T follicular helper cell (primary cell): Measurements from ENCODE around the gene ARMC10.
"Not testable (repeated sequence)": the region's sequence is repeated elsewhere in the genome, so short reads cannot be mapped to it uniquely, and the experiment has no call there.

Experiments
- DNase-seq: peaks from one replicate; pipeline ENCODE4 v3.0.0-alpha.2; 2020; ENCODE audit warnings: low read depth

The ARMC10 gene

DNA sequence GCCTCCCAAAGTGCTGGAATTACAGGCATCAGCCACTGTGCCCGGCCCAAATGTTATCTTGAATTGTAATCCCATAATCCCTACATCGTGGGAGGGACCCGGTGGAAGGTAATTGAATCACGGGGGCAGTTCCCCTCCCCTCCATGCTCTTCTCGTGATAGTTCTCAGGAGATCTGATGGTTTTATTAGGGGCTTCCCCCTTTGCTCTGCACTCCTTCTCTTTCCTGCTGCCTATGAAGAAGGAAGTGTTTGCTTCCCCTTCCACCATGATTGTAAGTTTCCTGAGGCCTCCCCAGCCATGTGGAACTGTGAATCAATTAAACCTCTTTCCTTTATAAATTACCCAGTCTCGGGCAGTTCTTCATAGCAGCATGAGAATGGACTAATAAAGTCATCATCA is 3.3 kb downstream of the ARMC10 start:
- not testable (repeated sequence) for DNase-seq

DNA sequence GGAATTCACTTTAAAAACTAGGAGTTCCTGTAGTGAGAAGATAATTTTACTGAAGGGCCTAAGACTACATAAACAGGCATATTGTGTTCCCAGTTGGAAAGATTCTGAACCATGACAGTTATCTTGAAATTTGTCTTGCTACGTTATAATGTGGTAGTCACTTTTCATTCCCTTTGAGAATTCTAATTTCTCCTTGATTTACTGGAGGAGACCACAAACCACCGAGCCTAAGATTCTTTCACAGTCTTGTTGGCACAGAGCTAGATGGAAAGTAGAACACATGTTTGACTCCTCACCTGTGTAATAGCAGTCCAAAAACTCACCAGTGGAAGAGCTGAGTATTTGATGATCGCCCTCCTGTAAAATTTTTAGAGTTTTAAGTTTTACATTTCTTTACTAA is 4.9 kb downstream of the ARMC10 start:
- no peak for DNase-seq

DNA sequence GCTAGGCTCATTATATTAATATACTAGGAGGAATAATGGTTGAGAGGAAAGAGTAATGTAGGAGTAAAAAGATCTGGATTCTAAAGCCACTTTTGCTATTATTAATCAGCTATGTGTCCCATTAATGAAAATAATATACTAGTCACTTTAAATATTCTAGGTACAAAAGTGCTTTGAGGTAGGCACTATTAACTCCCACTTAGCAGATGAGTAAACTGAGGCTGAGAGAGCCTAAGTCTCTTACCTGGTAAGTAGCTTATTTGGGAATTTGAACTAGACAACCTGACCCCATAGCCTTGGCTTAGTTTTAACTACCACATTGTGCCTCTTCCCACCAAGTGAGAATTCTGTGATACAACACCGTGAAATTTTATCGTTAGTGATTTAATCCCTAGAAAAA is 6.0 kb downstream of the ARMC10 start:
- no peak for DNase-seq

DNA sequence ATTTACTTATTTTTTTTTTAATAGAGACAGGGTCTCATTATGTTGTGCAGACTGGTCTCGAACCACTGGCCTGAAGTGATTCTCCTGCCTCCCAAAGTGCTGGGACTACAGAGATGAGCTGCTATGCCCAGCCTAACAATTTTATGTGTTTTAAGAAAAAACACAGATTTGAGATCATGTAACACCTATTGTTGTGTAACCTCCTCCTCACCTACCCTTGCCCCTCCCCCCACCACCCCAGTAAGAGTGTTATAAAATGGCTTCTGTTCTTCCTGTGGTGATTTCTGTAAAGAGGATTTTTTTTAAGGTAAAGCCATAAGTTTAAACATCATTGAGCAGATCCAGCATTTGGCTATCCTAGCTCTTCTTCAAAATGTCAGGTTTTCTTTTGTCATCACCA is 7.6 kb downstream of the ARMC10 start:
- no peak for DNase-seq

GRCh38 chr7:103083210-103083609 is 8.3 kb downstream of the ARMC10 start:
- DNase-seq = no peak

DNA sequence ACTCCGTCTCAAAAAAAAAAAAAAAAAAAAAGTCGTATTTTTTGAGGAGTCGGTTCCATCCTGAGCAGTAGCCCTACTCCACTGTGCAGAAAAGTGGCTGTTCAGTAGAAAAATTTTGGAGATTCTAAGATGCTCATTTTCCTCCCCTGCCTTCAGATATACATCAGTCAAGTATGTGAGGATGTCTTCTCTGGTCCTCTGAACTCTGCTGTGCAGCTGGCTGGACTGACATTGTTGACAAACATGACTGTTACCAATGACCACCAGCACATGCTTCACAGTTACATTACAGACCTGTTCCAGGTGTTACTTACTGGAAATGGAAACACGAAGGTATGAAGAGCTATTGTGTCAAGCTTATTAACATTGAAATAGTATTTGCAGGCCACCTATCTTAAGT is 17.4 kb downstream of the ARMC10 start:
- DNase-seq = not testable (repeated sequence)

GRCh38 chr7:103093429-103093828 is 18.5 kb downstream of the ARMC10 start:
- DNase-seq = no peak

DNA sequence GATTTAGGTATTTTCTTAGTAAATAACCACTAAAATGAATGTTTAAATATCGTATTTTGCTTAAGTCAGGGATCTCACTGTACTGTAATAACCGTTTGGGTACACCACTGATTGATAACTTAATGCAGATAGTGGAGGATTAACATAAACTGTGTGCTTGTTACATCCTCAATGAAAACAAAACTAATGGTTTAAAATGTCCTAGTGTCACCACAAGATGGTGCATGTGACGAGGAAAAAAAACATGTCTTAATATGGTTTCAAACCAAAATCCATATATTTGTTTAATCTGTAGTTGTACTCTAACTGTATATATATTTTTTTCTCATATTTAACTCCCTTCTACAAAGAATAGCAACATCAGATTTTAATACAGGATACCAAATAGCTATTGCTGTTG is 19.2 kb downstream of the ARMC10 start:
- no peak for DNase-seq

DNA sequence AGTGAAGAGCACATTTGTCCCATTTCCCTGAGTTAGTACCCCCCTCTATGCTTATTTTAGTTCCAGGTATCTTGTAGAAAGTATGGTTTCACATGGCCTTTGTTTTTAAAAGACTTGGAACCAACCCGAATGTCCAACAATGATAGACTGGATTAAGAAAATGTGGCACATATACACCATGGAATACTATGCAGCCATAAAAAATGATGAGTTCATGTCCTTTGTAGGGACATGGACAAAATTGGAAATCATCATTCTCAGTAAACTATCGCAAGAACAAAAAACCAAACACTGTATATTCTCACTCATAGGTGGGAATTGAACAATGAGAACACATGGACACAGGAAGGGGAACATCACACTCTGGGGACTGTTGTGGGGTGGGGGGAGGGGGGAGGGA is 20.6 kb downstream of the ARMC10 start:
- not testable (repeated sequence) for DNase-seq

- no peak for DNase-seq
Measured at GRCh38 chr7:103097041-103097440, 22.1 kb downstream of the ARMC10 start.

GRCh38 chr7:103100348-103100747 is 25.4 kb downstream of the ARMC10 start:
- DNase-seq = no peak

- no peak for DNase-seq
Measured at GRCh38 chr7:103101543-103101942, 26.6 kb downstream of the ARMC10 start.

DNA sequence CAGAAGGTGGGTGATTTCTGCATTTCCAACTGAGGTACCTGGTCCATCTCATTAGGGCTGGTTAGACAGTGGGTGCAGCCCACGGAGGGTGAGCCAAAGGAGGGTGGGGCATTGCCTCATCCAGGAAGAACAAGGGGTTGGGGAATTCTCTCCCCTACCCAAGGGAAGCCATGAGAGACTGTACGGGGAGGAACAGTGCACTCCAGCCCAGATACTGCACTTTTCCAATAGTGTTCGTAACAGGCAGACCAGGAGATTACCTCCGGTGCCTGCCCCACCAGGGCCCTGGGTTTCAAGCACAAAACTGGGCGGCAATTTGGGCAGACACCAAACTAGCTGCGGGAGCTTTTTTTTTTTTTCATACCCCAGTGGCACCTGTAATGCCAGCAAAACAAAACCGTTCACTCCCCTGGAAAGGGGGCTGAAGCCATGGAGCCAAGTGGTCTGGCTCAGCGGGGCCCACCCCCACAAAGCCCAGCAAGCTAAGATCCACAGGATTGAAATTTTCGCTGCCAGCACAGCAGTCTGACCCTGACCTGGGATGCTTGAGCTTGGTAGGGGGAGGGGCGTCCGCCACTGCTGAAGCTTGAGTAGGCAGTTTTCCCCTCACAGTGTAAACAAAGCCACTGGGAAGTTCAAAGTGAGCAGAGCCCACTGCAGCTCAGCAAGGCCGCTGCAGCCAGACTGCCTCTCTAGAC is 31.2 kb downstream of the ARMC10 start:
- no peak for DNase-seq

DNA sequence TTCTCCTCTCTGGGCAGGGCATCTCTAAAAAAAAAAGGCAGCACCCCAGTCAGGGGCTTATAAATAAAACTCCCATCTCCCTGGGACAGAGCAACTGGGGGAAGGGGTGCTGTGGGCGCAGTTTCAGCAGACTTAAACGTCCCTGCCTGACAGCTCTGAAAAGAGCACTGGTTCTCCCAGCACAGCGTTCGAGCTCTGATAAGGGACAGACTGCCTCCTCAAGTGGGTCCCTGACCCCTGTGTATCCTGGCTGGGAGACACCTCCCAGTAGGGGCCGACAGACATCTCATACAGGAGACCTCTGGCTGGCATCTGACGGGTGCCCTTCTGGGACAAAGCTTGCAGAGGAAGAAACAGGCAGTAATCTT is 31.7 kb downstream of the ARMC10 start:
- not testable (repeated sequence) for DNase-seq

DNA sequence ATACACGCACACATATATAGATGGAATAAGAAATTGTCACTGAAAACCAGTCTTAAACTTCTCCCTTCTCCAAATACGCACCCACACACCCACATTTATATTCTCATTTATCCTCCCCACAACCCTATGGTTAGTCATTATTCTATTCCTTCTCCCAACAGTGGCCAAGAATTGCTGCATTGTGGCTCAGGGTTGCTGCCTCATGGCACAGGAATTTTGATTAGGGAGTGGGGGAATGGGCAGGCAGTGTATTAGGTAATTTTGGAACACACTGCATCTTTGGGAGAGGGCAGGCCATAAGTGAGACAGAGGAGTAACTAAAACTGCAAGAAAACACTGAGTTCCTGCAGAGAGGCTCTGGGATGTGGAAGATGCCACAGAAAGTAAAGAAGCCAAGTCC is 38.2 kb downstream of the ARMC10 start:
- DNase-seq = no peak

GRCh38 chr7:103114576-103115008 is 39.7 kb downstream of the ARMC10 start:
- DNase-seq = no peak

DNA sequence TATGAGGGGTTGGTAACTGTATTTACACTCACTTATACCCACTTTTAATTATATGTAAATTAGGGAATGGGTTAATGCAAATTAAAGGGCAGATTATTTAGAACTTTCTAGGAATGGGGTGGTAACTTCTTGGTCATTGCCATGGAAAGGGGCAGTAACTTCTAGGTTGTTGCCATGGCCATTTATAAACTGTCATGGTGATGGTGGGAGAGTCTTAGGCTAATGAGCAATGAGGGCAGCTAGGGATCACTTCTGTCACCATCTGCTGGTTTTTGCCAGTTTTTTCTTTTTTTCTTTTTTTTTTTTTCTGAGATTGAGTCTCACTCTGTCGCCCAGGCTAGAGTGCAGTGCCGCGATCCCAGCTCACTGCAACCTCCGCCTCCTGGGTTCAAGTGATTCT is 40.8 kb downstream of the ARMC10 start:
- no peak for DNase-seq

- DNase-seq = no peak
Measured at GRCh38 chr7:103116511-103116910, 41.6 kb downstream of the ARMC10 start.

GRCh38 chr7:103116991-103117390 is 42.1 kb downstream of the ARMC10 start:
- DNase-seq = no peak

DNA sequence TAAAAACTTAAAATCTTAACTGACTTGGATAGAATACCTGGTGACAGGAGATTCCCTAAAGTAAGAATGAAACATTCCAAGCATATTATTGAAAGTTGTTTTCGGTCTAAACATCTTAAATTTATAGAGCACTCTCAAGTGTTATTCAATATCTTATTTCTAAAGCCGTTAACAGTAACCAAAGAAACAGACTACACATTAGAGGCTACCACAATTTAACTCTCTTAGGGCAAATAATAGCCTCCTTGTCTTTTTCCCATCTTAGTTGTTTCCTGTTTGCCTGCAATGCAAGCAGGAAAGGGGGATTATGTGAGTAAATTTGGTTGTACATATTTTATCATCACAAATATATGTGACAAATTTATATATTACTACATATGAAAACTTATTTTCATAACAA is 42.5 kb downstream of the ARMC10 start:
- no peak for DNase-seq

DNA sequence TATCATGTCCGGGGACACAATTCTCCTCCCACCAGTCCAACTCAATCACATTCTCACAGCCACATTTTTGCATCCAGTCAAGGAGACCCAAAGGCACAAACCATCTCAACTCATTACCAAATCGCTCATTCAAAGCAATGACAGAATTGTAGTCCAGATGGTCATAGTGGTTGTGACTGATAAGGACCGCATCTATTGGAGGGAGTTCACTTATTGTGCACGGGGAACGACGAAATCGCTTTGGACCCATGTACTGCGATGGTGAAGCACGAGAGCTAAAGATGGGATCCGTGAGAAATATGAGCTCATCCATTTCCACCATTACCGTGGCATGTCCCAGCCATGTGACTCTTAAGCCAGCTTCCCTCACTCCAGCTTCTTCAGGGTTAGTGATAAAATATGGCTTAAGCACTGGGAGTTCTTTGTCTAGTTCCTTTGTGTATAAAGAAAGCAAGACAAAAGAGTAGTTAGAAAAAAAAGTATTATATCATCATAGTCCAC is 44.9 kb downstream of the ARMC10 start:
- DNase-seq = no peak

- no peak for DNase-seq
Measured at GRCh38 chr7:103120362-103120761, 45.4 kb downstream of the ARMC10 start.

- no peak for DNase-seq
Measured at GRCh38 chr7:103121641-103122040, 46.7 kb downstream of the ARMC10 start.

DNA sequence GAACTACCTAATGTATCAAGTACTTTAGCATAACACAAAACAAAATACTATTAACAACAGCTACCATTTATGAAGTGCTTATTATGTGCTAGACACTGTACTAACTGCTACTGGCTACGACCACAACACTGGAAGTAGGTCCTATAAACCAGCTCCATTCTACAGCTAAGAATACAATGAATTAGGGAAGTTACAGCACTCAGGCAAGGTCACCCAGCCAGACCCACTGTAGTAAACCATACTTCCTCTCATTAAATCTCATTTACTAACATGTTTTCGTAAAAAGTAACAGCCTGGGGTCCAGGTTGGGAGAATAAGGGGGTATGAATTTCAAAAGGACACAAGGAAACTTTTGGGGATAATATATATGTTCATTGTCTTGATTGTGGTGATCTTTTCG is 48.6 kb downstream of the ARMC10 start:
- DNase-seq = no peak
